Liver (tissue), 9 donors: ENCODE data around the gene FBXO33. TPM values are rescaled to one million over a fixed set of nuclear protein-coding genes. Genes with fewer than 3 reads are reported as not detected.

Source experiments
- DNase-seq: peaks from one replicate; pipeline ENCODE4 v3.0.0-alpha.2; 2017; ENCODE audit warnings: low spot score
- H3K27ac ChIP-seq, 2 donors: one replicate each; pipeline ENCODE4 v1.7.0; 2013; ENCODE audit warnings: inconsistent platforms in 2 of 2, low read length in 2 of 2, control low read depth in 1 of 2, low read depth in 1 of 2, mild to moderate bottlenecking in 1 of 2
- H3K27me3 ChIP-seq, 4 donors: one replicate each; pipeline versions ENCODE4 v1.6.1 to v1.7.0; 2013; ENCODE audit warnings: low read length in 3 of 4, inconsistent platforms in 1 of 4, mild to moderate bottlenecking in 1 of 4, moderate library complexity in 1 of 4; ENCODE audit not compliant: control insufficient read depth in 4 of 4, insufficient read depth in 4 of 4
- H3K36me3 ChIP-seq, 4 donors: one replicate each; pipeline versions ENCODE4 v1.6.1 to v1.7.0; 2013; ENCODE audit warnings: low read length in 3 of 4, mild to moderate bottlenecking in 3 of 4, low read depth in 1 of 4, moderate library complexity in 1 of 4; ENCODE audit not compliant: control insufficient read depth in 4 of 4, insufficient read depth in 3 of 4
- H3K4me1 ChIP-seq, 4 donors: one replicate each; pipeline versions ENCODE4 v1.6.1 to v1.7.0; 2013; ENCODE audit warnings: low read length in 3 of 4, mild to moderate bottlenecking in 3 of 4, moderate library complexity in 1 of 4; ENCODE audit not compliant: control insufficient read depth in 4 of 4, insufficient read depth in 4 of 4
- H3K4me3 ChIP-seq, 3 donors: one replicate each; pipeline versions ENCODE4 v1.6.1 to v1.7.0; 2013; ENCODE audit warnings: low read length in 3 of 3, control low read depth in 1 of 3, low read depth in 1 of 3, mild to moderate bottlenecking in 1 of 3
- H3K9ac ChIP-seq, 2 donors: one replicate each; pipeline ENCODE4 v1.7.0; 2013; ENCODE audit warnings: low read length in 2 of 2, mild to moderate bottlenecking in 2 of 2, moderate library complexity in 2 of 2, control low read depth in 1 of 2, low read depth in 1 of 2
- H3K9me3 ChIP-seq, 4 donors: one replicate each; pipeline versions ENCODE4 v1.6.1 to v1.7.0; 2013; ENCODE audit warnings: low read length in 3 of 4; ENCODE audit not compliant: control insufficient read depth in 4 of 4
- EGR1 ChIP-seq, 2 donors: IDR thresholded peaks; 2 replicates each; pipeline ENCODE4 v1.6.1; 2016 to 2018; ENCODE audit warnings: antibody characterized with exemption in 2 of 2, low read depth in 2 of 2
- FOXA1 ChIP-seq: IDR thresholded peaks from 2 replicates; pipeline ENCODE4 v1.6.1; 2016; ENCODE audit warnings: antibody characterized with exemption
- FOXA2 ChIP-seq: IDR thresholded peaks from 2 replicates; pipeline ENCODE4 v1.6.1; 2016; ENCODE audit warnings: antibody characterized with exemption
- GABPA ChIP-seq, 2 donors: IDR thresholded peaks in 1 of 2; conservative IDR thresholded peaks in 1 of 2; 2 replicates each; pipeline ENCODE4 v1.6.1; 2016; ENCODE audit warnings: antibody characterized with exemption in 2 of 2, mild to moderate bottlenecking in 1 of 2, moderate library complexity in 1 of 2
- HNF4A ChIP-seq, 2 donors: conservative IDR thresholded peaks; 2 replicates each; pipeline ENCODE4 v1.6.1; 2016; ENCODE audit warnings: antibody characterized with exemption in 2 of 2, mild to moderate bottlenecking in 2 of 2
- HNF4G ChIP-seq: IDR thresholded peaks from 2 replicates; pipeline ENCODE4 v1.6.1; 2016; ENCODE audit warnings: antibody characterized with exemption
- JUND ChIP-seq, 2 donors: IDR thresholded peaks; 2 replicates each; pipeline ENCODE4 v1.6.1; 2016; ENCODE audit warnings: antibody characterized with exemption in 2 of 2
- MAX ChIP-seq: IDR thresholded peaks from 2 replicates; pipeline ENCODE4 v1.6.1; 2016; ENCODE audit warnings: antibody characterized with exemption
- NR2F2 ChIP-seq: IDR thresholded peaks from 2 replicates; pipeline ENCODE4 v1.6.1; 2016; ENCODE audit warnings: antibody characterized with exemption
- RAD21 ChIP-seq, 2 donors: IDR thresholded peaks; 2 replicates each; pipeline ENCODE4 v1.6.1; 2016; ENCODE audit warnings: antibody characterized with exemption in 2 of 2, mild to moderate bottlenecking in 2 of 2
- RXRA ChIP-seq, 2 donors: IDR thresholded peaks; 2 replicates each; pipeline ENCODE4 v1.6.1; 2017 to 2018; ENCODE audit warnings: antibody characterized with exemption in 2 of 2, mild to moderate bottlenecking in 1 of 2
- SP1 ChIP-seq: IDR thresholded peaks from 2 replicates; pipeline ENCODE4 v1.6.1; 2018; ENCODE audit warnings: antibody characterized with exemption, mild to moderate bottlenecking
- TAF1 ChIP-seq: conservative IDR thresholded peaks from 2 replicates; pipeline ENCODE4 v1.6.1; 2016; ENCODE audit warnings: antibody characterized with exemption, mild to moderate bottlenecking
- YY1 ChIP-seq: IDR thresholded peaks from 2 replicates; pipeline ENCODE4 v1.6.1; 2016; ENCODE audit warnings: antibody characterized with exemption, mild to moderate bottlenecking
- WGBS: extraction: QIAGEN DNeasy Blood & Tissue Kit; methylation state at CpG from one replicate; pipeline ENCODE4 v1.1.7; 2013; 5-methylcytosine and 5-hydroxymethylcytosine counted together
- polyA plus RNA-seq, 2 donors: library from polyadenylated mRNA; stranded (reverse) in 1 of 2; unstranded in 1 of 2; fragments of 200-250 nt in 1 of 2; fragments of >200 nt in 1 of 2; fragmentation: Nextera tagmentation in 1 of 2; extraction: Ambion mirVana in 1 of 2; gene quantifications; one replicate each; pipeline versions ENCODE4 v1.2.1 to v1.2.3, GENCODE V29; 2013 to 2015
- total RNA-seq, 2 donors: library from RNA; depleted of rRNA; stranded (reverse); fragments of >200 nt; gene quantifications; one replicate each; pipeline ENCODE4 v1.2.3, GENCODE V29; 2014
- TF ChIP-seq, protein P1 (sequence below): IDR thresholded peaks from 2 replicates; pipeline ENCODE4 v1.6.1; 2016; ENCODE audit warnings: antibody characterized with exemption
- TF ChIP-seq, protein P2 (sequence below): fragments of 150-350 bp; IDR thresholded peaks from 2 replicates; pipeline ENCODE4 v1.5.1; 2017; ENCODE audit warnings: improper control_type of control experiment, low read depth, low read length; ENCODE audit not compliant: missing input control
- TF ChIP-seq, protein P3 (sequence below): IDR thresholded peaks from 2 replicates; pipeline ENCODE4 v1.6.1; 2016; ENCODE audit warnings: antibody characterized with exemption, mild to moderate bottlenecking
- TF ChIP-seq, protein P4 (sequence below): IDR thresholded peaks from 2 replicates; pipeline ENCODE4 v1.6.1; 2016; ENCODE audit warnings: antibody characterized with exemption
- donor health status: healthy.
- donor health status: healthy.
- donor health status: healthy.
- donor health status: healthy.
- donor health status: healthy.

Gene FBXO33
- total and polyA plus RNA-seq, 4 donors = 3.3 to 11.4 (median 6.1) TPM

DNA sequence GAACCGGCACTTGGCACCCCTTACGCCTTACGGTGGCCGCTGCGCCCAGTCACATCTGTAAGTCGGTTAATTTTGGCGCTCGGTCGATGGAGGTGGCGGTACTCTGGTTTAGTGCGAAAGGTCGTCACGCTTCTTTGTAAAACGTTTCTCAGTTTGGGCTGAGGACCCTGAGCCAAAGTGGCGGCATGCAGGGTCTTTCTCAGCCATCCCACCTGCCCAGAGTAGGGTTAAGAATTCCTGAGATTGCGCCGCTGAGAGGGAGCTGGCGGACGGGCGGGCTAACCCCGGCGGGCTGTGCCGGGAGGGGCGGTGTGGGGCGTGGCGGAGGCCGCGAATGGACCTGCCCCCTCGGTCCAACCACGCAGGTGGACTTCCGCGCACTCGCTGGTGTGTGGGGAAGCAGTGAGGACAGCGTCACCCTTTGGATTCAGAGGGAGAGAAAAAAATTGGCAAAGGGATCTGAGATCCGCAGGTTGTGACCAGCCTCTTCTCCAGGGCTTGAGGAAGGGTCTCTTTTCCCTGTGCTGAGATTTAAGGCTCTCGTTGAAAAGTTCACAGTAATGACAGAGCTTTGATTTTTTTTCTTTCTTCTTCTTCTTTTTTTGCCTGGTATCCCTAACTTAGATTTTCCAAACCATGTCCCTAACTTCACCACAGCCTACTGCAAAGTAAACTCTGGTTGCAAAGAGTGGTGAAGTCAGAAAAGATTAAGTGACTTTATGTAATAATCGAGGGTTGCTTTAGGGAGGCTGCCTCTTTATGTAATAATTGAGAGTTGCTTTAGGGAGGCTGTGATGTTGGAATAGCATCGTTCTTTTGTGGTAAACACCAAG is 602 bp upstream of the FBXO33 start:
- H3K4me1 ChIP-seq = peaks cover 4 to 36% (median 19%) of the 10 kb centered on the region in 4 donors
- DNase-seq = peak; percentile 79
- WGBS = under 1% methylated on average over 38 of the region's 38 CpGs
- peak overlapping the region; percentile 85 to 99 for H3K9ac ChIP-seq
- H3K4me3 ChIP-seq = peak overlapping the region; percentile 55 to 81 (median 60)
- no peaks in the 10 kb centered on the region for H3K36me3 ChIP-seq
- H3K27ac ChIP-seq = peak overlapping the region; percentile 89 to 97
- no peaks in the 10 kb centered on the region for H3K27me3 ChIP-seq
- H3K9me3 ChIP-seq = no peaks in the 10 kb centered on the region
- TF ChIP-seq EGR1 (IDR thresholded peaks at IDR 0.05; ENCODE audit: low read depth in 2 of 2) (peak in 1 of 2 donors; percentile 24), MAX (no peak), FOXA2 (no peak), RXRA (IDR thresholded peaks at IDR 0.05) (peak; percentile 41 to 43), JUND (IDR thresholded peaks at IDR 0.05) (peak; percentile 21 to 46), SP1 (peak; percentile 87), FOXA1 (no peak), TAF1 (peak; percentile 81), NR2F2 (peak; percentile 31), HNF4G (peak; percentile 57), YY1 (peak; percentile 75), RAD21 (IDR thresholded peaks at IDR 0.05) (peak in 1 of 2 donors; percentile 37), HNF4A (conservative IDR thresholded peaks at IDR 0.05) (peak; percentile 90 to 95), GABPA (IDR thresholded peaks at IDR 0.05 in 1 of 2, conservative IDR thresholded peaks at IDR 0.05 in 1 of 2) (no peak)
- TF ChIP-seq, protein P1, sequence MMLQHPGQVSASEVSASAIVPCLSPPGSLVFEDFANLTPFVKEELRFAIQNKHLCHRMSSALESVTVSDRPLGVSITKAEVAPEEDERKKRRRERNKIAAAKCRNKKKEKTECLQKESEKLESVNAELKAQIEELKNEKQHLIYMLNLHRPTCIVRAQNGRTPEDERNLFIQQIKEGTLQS = no peak
- TF ChIP-seq, protein P2, sequence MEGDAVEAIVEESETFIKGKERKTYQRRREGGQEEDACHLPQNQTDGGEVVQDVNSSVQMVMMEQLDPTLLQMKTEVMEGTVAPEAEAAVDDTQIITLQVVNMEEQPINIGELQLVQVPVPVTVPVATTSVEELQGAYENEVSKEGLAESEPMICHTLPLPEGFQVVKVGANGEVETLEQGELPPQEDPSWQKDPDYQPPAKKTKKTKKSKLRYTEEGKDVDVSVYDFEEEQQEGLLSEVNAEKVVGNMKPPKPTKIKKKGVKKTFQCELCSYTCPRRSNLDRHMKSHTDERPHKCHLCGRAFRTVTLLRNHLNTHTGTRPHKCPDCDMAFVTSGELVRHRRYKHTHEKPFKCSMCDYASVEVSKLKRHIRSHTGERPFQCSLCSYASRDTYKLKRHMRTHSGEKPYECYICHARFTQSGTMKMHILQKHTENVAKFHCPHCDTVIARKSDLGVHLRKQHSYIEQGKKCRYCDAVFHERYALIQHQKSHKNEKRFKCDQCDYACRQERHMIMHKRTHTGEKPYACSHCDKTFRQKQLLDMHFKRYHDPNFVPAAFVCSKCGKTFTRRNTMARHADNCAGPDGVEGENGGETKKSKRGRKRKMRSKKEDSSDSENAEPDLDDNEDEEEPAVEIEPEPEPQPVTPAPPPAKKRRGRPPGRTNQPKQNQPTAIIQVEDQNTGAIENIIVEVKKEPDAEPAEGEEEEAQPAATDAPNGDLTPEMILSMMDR = no peak
- TF ChIP-seq, protein P3, sequence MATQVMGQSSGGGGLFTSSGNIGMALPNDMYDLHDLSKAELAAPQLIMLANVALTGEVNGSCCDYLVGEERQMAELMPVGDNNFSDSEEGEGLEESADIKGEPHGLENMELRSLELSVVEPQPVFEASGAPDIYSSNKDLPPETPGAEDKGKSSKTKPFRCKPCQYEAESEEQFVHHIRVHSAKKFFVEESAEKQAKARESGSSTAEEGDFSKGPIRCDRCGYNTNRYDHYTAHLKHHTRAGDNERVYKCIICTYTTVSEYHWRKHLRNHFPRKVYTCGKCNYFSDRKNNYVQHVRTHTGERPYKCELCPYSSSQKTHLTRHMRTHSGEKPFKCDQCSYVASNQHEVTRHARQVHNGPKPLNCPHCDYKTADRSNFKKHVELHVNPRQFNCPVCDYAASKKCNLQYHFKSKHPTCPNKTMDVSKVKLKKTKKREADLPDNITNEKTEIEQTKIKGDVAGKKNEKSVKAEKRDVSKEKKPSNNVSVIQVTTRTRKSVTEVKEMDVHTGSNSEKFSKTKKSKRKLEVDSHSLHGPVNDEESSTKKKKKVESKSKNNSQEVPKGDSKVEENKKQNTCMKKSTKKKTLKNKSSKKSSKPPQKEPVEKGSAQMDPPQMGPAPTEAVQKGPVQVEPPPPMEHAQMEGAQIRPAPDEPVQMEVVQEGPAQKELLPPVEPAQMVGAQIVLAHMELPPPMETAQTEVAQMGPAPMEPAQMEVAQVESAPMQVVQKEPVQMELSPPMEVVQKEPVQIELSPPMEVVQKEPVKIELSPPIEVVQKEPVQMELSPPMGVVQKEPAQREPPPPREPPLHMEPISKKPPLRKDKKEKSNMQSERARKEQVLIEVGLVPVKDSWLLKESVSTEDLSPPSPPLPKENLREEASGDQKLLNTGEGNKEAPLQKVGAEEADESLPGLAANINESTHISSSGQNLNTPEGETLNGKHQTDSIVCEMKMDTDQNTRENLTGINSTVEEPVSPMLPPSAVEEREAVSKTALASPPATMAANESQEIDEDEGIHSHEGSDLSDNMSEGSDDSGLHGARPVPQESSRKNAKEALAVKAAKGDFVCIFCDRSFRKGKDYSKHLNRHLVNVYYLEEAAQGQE = peak; percentile 81
- TF ChIP-seq, protein P4, sequence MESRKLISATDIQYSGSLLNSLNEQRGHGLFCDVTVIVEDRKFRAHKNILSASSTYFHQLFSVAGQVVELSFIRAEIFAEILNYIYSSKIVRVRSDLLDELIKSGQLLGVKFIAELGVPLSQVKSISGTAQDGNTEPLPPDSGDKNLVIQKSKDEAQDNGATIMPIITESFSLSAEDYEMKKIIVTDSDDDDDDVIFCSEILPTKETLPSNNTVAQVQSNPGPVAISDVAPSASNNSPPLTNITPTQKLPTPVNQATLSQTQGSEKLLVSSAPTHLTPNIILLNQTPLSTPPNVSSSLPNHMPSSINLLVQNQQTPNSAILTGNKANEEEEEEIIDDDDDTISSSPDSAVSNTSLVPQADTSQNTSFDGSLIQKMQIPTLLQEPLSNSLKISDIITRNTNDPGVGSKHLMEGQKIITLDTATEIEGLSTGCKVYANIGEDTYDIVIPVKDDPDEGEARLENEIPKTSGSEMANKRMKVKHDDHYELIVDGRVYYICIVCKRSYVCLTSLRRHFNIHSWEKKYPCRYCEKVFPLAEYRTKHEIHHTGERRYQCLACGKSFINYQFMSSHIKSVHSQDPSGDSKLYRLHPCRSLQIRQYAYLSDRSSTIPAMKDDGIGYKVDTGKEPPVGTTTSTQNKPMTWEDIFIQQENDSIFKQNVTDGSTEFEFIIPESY = peak; percentile 63
